HG03354 (cell line): ENCODE data around the gene LCN15.

Experiments used
- ATAC-seq: cut with Tn5 transposase; IDR thresholded peaks from one replicate; pipeline ENCODE4 v1.9.1; 2021; ENCODE audit warnings: mild to moderate bottlenecking; ENCODE audit not compliant: unreplicated experiment, poor library complexity, severe bottlenecking

The LCN15 gene

GRCh38 chr9:136743639-136744211 is 20.6 kb downstream of the LCN15 start:
- ATAC-seq = no peak

- ATAC-seq = no peak
Observed at GRCh38 chr9:136742591-136743391, 21.5 kb downstream of the LCN15 start, which contains the start of gene LCN10. LCN10 (minus strand) TSS chr9:136742940; CDS start chr9:136742903, 37 bp downstream.

GRCh38 chr9:136741883-136742571 is 22.3 kb downstream of the LCN15 start:
- no peak for ATAC-seq

GRCh38 chr9:136740971-136741882 is 23.1 kb downstream of the LCN15 start:
- ATAC-seq = no peak

GRCh38 chr9:136740491-136740890 is 23.8 kb downstream of the LCN15 start:
- no peak for ATAC-seq

GRCh38 chr9:136740069-136740468 is 24.2 kb downstream of the LCN15 start:
- no peak for ATAC-seq

GRCh38 chr9:136739509-136739908 is 24.8 kb downstream of the LCN15 start:
- no peak for ATAC-seq

GRCh38 chr9:136738960-136739359 is 25.4 kb downstream of the LCN15 start:
- ATAC-seq = no peak

GRCh38 chr9:136735812-136736480 is 28.4 kb downstream of the LCN15 start:
- ATAC-seq = no peak

GRCh38 chr9:136734837-136735496 is 29.4 kb downstream of the LCN15 start:
- ATAC-seq = no peak

GRCh38 chr9:136733611-136734010 is 30.7 kb downstream of the LCN15 start:
- ATAC-seq = no peak

GRCh38 chr9:136732444-136733178 is 31.7 kb downstream of the LCN15 start:
- ATAC-seq = no peak

- ATAC-seq = no peak
Observed at GRCh38 chr9:136729926-136730325, 34.4 kb downstream of the LCN15 start.

GRCh38 chr9:136729144-136729543 is 35.2 kb downstream of the LCN15 start:
- ATAC-seq = no peak

- peak; percentile 25 for ATAC-seq
Observed at GRCh38 chr9:136728548-136729123, 35.7 kb downstream of the LCN15 start.

GRCh38 chr9:136728080-136728547 is 36.2 kb downstream of the LCN15 start:
- ATAC-seq = peak; percentile 70

- ATAC-seq = no peak
Observed at GRCh38 chr9:136726631-136727191, 37.6 kb downstream of the LCN15 start.
